H1 (cell line): ENCODE results near the gene ASXL2. TPM values are rescaled to one million over a fixed set of nuclear protein-coding genes. Genes with fewer than 3 reads are reported as not detected.

ENCODE experiments used
- CTCF ChIA-PET: fragments of 300-600 bp; sonication (Branson Sonifier 250); formaldehyde crosslinking; loops from one replicate; lab custom pipeline; 2021; ENCODE audit not compliant: partially characterized antibody; lab: Charles Lee
- POLR2A ChIA-PET: fragments of 300-600 bp; sonication (Branson Sonifier 250); formaldehyde crosslinking; loops from one replicate; lab custom pipeline; 2021; ENCODE audit warnings: inconsistent platforms; ENCODE audit not compliant: partially characterized antibody; lab: Charles Lee
- DNase-seq, 2 experiments: peaks; one replicate each; pipeline versions ENCODE4 v3.0.0 to v3.0.0-alpha.2; 2010 to 2022; ENCODE audit warnings: low spot score in 2 of 2, low read depth in 1 of 2, mixed read lengths in 1 of 2
- FAIRE-seq: peaks from 2 replicates; lab custom pipeline; 2011; peaks lifted over from hg19 to GRCh38; lab: Jason Lieb, UNC
- H2AFZ ChIP-seq: 2 replicates; pipeline ENCODE4 v1.8.1; 2012; ENCODE audit warnings: low read length, inconsistent platforms
- H2AK5ac ChIP-seq: 2 replicates; pipeline ENCODE4 v1.6.1; 2013; ENCODE audit warnings: low read depth, low read length
- H2BK120ac ChIP-seq: replicated peaks from 2 replicates; pipeline ENCODE3; 2013; ENCODE audit warnings: low read depth, low read length, inconsistent platforms
- H2BK12ac ChIP-seq: 2 replicates; pipeline ENCODE4 v1.6.1; 2013; ENCODE audit warnings: low read depth, low read length
- H2BK15ac ChIP-seq: 2 replicates; pipeline ENCODE4 v1.6.1; 2013; ENCODE audit warnings: low read length
- H2BK20ac ChIP-seq: 2 replicates; pipeline ENCODE4 v1.6.1; 2013; ENCODE audit warnings: low read length
- H2BK5ac ChIP-seq: 2 replicates; pipeline ENCODE4 v1.6.1; 2013; ENCODE audit warnings: low read depth, low read length
- H3K14ac ChIP-seq: 2 replicates; pipeline ENCODE4 v1.6.1; 2013; ENCODE audit warnings: inconsistent platforms; ENCODE audit not compliant: insufficient read length
- H3K18ac ChIP-seq: 2 replicates; pipeline ENCODE4 v1.6.1; 2013; ENCODE audit warnings: low read length; ENCODE audit errors: extremely low read depth
- H3K23ac ChIP-seq: 2 replicates; pipeline ENCODE4 v1.6.1; 2013; ENCODE audit warnings: inconsistent platforms; ENCODE audit not compliant: insufficient read length
- H3K23me2 ChIP-seq: 2 replicates; pipeline ENCODE4 v1.6.1; 2013; ENCODE audit warnings: low read depth, low read length
- H3K27ac ChIP-seq: 2 replicates; pipeline ENCODE4 v1.6.1; 2011; ENCODE audit warnings: low read depth, low read length, inconsistent platforms
- H3K27me3 ChIP-seq, 4 experiments: replicated peaks in 1 of 4; 1 replicate in 1 of 4; 2 replicates in 3 of 4; pipeline versions ENCODE4 v1.6.1 to v1.8.1; 2011 to 2013; ENCODE audit warnings: low read length in 3 of 4, mild to moderate bottlenecking in 3 of 4, inconsistent platforms in 2 of 4, mixed read lengths in 2 of 4, moderate library complexity in 1 of 4; ENCODE audit not compliant: control insufficient read depth in 3 of 4, insufficient read depth in 3 of 4; ENCODE audit errors: extremely low read depth in 1 of 4
- H3K36me3 ChIP-seq, 4 experiments: 2 replicates each; pipeline versions ENCODE4 v1.6.1 to v1.8.1; 2011 to 2013; ENCODE audit warnings: mild to moderate bottlenecking in 4 of 4, low read length in 3 of 4, moderate library complexity in 2 of 4, control low read depth in 1 of 4, inconsistent platforms in 1 of 4; ENCODE audit not compliant: insufficient read depth in 4 of 4, control insufficient read depth in 2 of 4
- H3K4ac ChIP-seq: replicated peaks from 2 replicates; pipeline ENCODE3; 2013; ENCODE audit warnings: low read length, low read depth, mixed read lengths, inconsistent platforms; ENCODE audit not compliant: insufficient read length
- H3K4me1 ChIP-seq, 4 experiments: replicated peaks in 1 of 4; 1 replicate in 1 of 4; 2 replicates in 3 of 4; pipeline versions ENCODE4 v1.6.1 to v1.8.1; 2011 to 2013; ENCODE audit warnings: low read length in 3 of 4, inconsistent platforms in 2 of 4, mixed read lengths in 1 of 4; ENCODE audit not compliant: insufficient read depth in 4 of 4, control insufficient read depth in 3 of 4
- H3K4me2 ChIP-seq, 2 experiments: 2 replicates each; pipeline versions ENCODE4 v1.6.1 to v1.8.1; 2011 to 2013; ENCODE audit warnings: low read depth in 2 of 2, low read length in 2 of 2, control low read depth in 1 of 2, inconsistent platforms in 1 of 2, mild to moderate bottlenecking in 1 of 2; ENCODE audit not compliant: insufficient read depth in 1 of 2
- H3K4me3 ChIP-seq, 4 experiments: fragments of 200-600, 300-600 bp in 1 of 4; sonication (generic), shearing (Covaris generic), sonication (Bioruptor Twin) in 1 of 4; 2 replicates each; pipeline versions ENCODE4 v1.5.1 to v1.8.1; 2011 to 2016; ENCODE audit warnings: low read length in 4 of 4, low read depth in 3 of 4, control low read depth in 2 of 4, inconsistent platforms in 2 of 4, mild to moderate bottlenecking in 2 of 4, mixed read lengths in 1 of 4, moderate library complexity in 1 of 4; ENCODE audit not compliant: insufficient read depth in 2 of 4; ENCODE audit errors: extremely low read depth in 1 of 4
- H3K56ac ChIP-seq: replicated peaks from 2 replicates; pipeline ENCODE3; 2013; ENCODE audit warnings: low read depth, mild to moderate bottlenecking, mixed read lengths, low read length, inconsistent platforms; ENCODE audit not compliant: insufficient read length
- H3K79me1 ChIP-seq: 2 replicates; pipeline ENCODE4 v1.6.1; 2013; ENCODE audit warnings: low read depth, low read length, control low read depth
- H3K79me2 ChIP-seq, 2 experiments: 2 replicates each; pipeline versions ENCODE4 v1.6.1 to v1.8.1; 2012 to 2013; ENCODE audit warnings: low read length in 2 of 2, mild to moderate bottlenecking in 2 of 2, inconsistent platforms in 1 of 2; ENCODE audit not compliant: insufficient read depth in 2 of 2, control insufficient read depth in 1 of 2
- H3K9ac ChIP-seq, 4 experiments: replicated peaks in 1 of 4; 1 replicate in 1 of 4; 2 replicates in 3 of 4; pipeline versions ENCODE4 v1.6.1 to v1.8.1; 2011 to 2013; ENCODE audit warnings: low read depth in 3 of 4, low read length in 3 of 4, control low read depth in 2 of 4, mild to moderate bottlenecking in 2 of 4, moderate library complexity in 2 of 4, inconsistent platforms in 1 of 4; ENCODE audit errors: extremely low read depth in 1 of 4
- H3K9me3 ChIP-seq, 2 experiments: 2 replicates each; pipeline versions ENCODE4 v1.6.1 to v1.8.1; 2012 to 2013; ENCODE audit warnings: mild to moderate bottlenecking in 2 of 2, moderate library complexity in 2 of 2, control low read depth in 1 of 2, inconsistent platforms in 1 of 2, low read depth in 1 of 2, low read length in 1 of 2, mixed read lengths in 1 of 2; ENCODE audit not compliant: insufficient read depth in 2 of 2
- H4K20me1 ChIP-seq, 2 experiments: replicated peaks in 1 of 2; 2 replicates each; pipeline versions ENCODE3 to v1.8.1; 2011 to 2013; ENCODE audit warnings: inconsistent platforms in 2 of 2, low read length in 2 of 2, mild to moderate bottlenecking in 1 of 2; ENCODE audit not compliant: insufficient read depth in 2 of 2, control insufficient read depth in 1 of 2
- H4K5ac ChIP-seq: 2 replicates; pipeline ENCODE4 v1.6.1; 2013; ENCODE audit warnings: low read length, low read depth, mixed read lengths, inconsistent platforms; ENCODE audit not compliant: insufficient read length
- H4K8ac ChIP-seq: 2 replicates; pipeline ENCODE4 v1.8.0; 2013; ENCODE audit warnings: mild to moderate bottlenecking, moderate library complexity, low read length, inconsistent platforms; ENCODE audit not compliant: insufficient read depth; ENCODE audit errors: extremely low read depth
- H4K91ac ChIP-seq: replicated peaks from 2 replicates; pipeline ENCODE3; 2013; ENCODE audit warnings: low read length, mixed read lengths, inconsistent platforms; ENCODE audit not compliant: insufficient read length
- PHF8 ChIP-seq: fragments of 200-600 bp; sonication (generic); conservative IDR thresholded peaks from 2 replicates; pipeline ENCODE4 v1.7.1; 2012; ENCODE audit warnings: low read depth, mild to moderate bottlenecking, inconsistent platforms, low read length, moderate library complexity
- WGBS, 2 experiments: shearing (Covaris generic) in 1 of 2; methylation state at CpG; one replicate each; pipeline versions ENCODE4 v1.1.6 to v1.1.7; 2013 to 2015; ENCODE audit warnings: low lambda C conversion rate in 2 of 2, mixed read lengths in 2 of 2, inconsistent platforms in 1 of 2, low coverage in 1 of 2, missing lambda C conversion rate in 1 of 2; ENCODE audit not compliant: insufficient replicate concordance in 2 of 2, insufficient coverage in 1 of 2, insufficient read length in 1 of 2; ENCODE audit errors: extremely low coverage in 1 of 2, missing lambda C conversion rate in 1 of 2; 5-methylcytosine and 5-hydroxymethylcytosine counted together
- polyA plus RNA-seq, 7 experiments: library from polyadenylated mRNA; depleted of rRNA in 3 of 7; stranded (reverse) in 5 of 7; unstranded in 2 of 7; fragments of >200 nt in 5 of 7; fragments of 200-250 nt in 2 of 7; gene quantifications; 1 replicate in 5 of 7; 2 replicates in 1 of 7; 4 replicates in 1 of 7; pipeline versions ENCODE4 v1.2.1 to v1.2.3, GENCODE V29; 2011 to 2013; ENCODE audit warnings: missing spikeins in 2 of 7, mixed read lengths in 2 of 7
- total RNA-seq: library from RNA; stranded (reverse); fragmentation: NEBNext Ultra II Directional; extraction: Animal tissue kit (Norgen Biotek cat#: 25700); gene quantifications from 2 replicates; pipeline ENCODE4 v1.2.1, GENCODE V29; 2021

Gene ASXL2
- total and polyA plus RNA-seq, 2 of the 8 experiments (the other 6 are each of a cell fraction or from before 2014, with no cell fraction given), result 7.2 to 41.3 TPM

- H3K79me1 ChIP-seq, result no peaks in the 10 kb centered on the region
- H4K91ac ChIP-seq, result no peak overlapping the region
- no peak overlapping the region for H3K4ac ChIP-seq
- no peak overlapping the region for H3K56ac ChIP-seq
- H3K27me3 ChIP-seq, result no peaks in the 10 kb centered on the region
- H2BK12ac ChIP-seq, result no peak overlapping the region
- TF ChIP-seq PHF8, result no peak
- TF ChIP-seq, all 59 proteins: peak for 0
- Histone ChIP-seq H4K20me1 (peaks cover 0 to 4% of the 10 kb centered on the region in 2 experiments), H4K5ac (no peak overlapping the region), H2BK15ac (no peak overlapping the region), H3K18ac (no peak overlapping the region), H3K36me3 (0 out of 8 replicates have a peak, but pooled peaks cover 0 to 2% (median 0%) of the 10 kb centered on the region in 4 experiments), H2BK5ac (no peak overlapping the region), H3K23ac (no peak overlapping the region), H2BK120ac (no peak overlapping the region), H4K8ac (no peak overlapping the region), H3K4me1 (peaks cover 0 to 15% (median 5%) of the 10 kb centered on the region in 4 experiments; a peak in 5 of 7 replicates), H3K4me3 (no peak overlapping the region), H3K79me2 (no peaks in the 10 kb centered on the region), H2AFZ (no peak overlapping the region), H3K4me2 (no peak overlapping the region), H3K23me2 (no peaks in the 10 kb centered on the region), H3K9me3 (no peaks in the 10 kb centered on the region), H3K9ac (peak overlapping the region in 1 of 4 experiments; percentile 8; a peak in 1 of 7 replicates), H2BK20ac (no peak overlapping the region), H2AK5ac (no peak overlapping the region), H3K14ac (no peak overlapping the region), H3K27ac (no peak overlapping the region)
- DNase-seq (no peak), FAIRE-seq (no peak)
- ChIA-PET POLR2A (no interaction called here), CTCF (interaction anchor here (0.6 kb wide), 1 partner anchor 106 kb away, joined by 4 read pairs; no protein-coding TSS in a partner anchor)
- 93% methylated on average over 6 of the region's 6 CpGs; no CpG with 5 or more reads in 1 of the 2 experiments for WGBS, 2 experiments
Measured at GRCh38 chr2:25736899-25737515, 141.3 kb downstream of the ASXL2 start.
